PC-3 (cell line): Measurements from ENCODE around the gene IL17RD.

Experiments
- EZH2phosphoT487 ChIP-seq: fragments of 300-600 bp; sonication (generic); IDR thresholded peaks from 2 replicates; pipeline ENCODE4 v1.6.1; 2018; ENCODE audit warnings: mild to moderate bottlenecking, antibody characterized with exemption, low read length, borderline replicate concordance
- TF ChIP-seq, protein P1 (sequence below): fragments of 300-600 bp; sonication (generic); conservative IDR thresholded peaks from 2 replicates; pipeline ENCODE4 v1.5.1; 2017; ENCODE audit warnings: antibody characterized with exemption, low read depth, mild to moderate bottlenecking, low read length

DNA sequence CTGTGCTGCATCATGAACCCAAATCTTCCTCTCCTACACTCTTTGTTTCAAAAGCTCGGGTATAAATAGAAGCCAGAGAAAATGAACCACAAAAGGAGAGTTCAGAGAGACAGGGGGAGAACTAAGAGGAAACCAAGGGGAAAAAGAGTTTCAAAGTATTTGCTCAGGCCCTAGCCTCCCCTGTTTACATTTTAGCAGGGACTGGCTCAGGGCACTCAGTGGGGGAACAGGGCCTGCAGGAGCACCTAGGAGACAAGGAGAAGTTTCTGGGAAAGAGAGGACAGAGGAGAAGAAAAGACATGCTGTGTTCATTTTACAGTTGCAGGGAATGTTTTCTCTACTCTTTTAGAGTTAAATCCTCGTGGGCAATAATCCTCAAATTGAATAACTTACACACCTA is 8.5 kb upstream of the IL17RD start:
- TF ChIP-seq EZH2phosphoT487, result no peak
- TF ChIP-seq, protein P1, sequence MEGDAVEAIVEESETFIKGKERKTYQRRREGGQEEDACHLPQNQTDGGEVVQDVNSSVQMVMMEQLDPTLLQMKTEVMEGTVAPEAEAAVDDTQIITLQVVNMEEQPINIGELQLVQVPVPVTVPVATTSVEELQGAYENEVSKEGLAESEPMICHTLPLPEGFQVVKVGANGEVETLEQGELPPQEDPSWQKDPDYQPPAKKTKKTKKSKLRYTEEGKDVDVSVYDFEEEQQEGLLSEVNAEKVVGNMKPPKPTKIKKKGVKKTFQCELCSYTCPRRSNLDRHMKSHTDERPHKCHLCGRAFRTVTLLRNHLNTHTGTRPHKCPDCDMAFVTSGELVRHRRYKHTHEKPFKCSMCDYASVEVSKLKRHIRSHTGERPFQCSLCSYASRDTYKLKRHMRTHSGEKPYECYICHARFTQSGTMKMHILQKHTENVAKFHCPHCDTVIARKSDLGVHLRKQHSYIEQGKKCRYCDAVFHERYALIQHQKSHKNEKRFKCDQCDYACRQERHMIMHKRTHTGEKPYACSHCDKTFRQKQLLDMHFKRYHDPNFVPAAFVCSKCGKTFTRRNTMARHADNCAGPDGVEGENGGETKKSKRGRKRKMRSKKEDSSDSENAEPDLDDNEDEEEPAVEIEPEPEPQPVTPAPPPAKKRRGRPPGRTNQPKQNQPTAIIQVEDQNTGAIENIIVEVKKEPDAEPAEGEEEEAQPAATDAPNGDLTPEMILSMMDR, result no peak
